MM.1S (cell line): Measurements from ENCODE around the gene SORBS2.

Experiments used
- DNase-seq: peaks from one replicate; pipeline ENCODE4 v3.0.0-alpha.2; 2015
- H2AFZ ChIP-seq: fragments of 300-600 bp; sonication (generic); 2 replicates; pipeline ENCODE4 v1.6.0; 2016; ENCODE audit warnings: antibody characterized with exemption, low read length
- H3F3A ChIP-seq: fragments of 300-600 bp; sonication (generic); 2 replicates; pipeline ENCODE4 v1.6.1; 2016; ENCODE audit warnings: mild to moderate bottlenecking, antibody characterized with exemption, low read length, moderate library complexity, mixed read lengths; ENCODE audit not compliant: insufficient read depth
- H3K27ac ChIP-seq: fragments of 300-600 bp; sonication (generic); 2 replicates; pipeline ENCODE4 v1.5.1; 2016; ENCODE audit warnings: mild to moderate bottlenecking, low read length
- H3K27me3 ChIP-seq: fragments of 300-600 bp; sonication (generic); replicated peaks from 2 replicates; pipeline ENCODE4 v1.6.0; 2016; ENCODE audit warnings: low read length; ENCODE audit not compliant: insufficient read depth
- H3K36me3 ChIP-seq: fragments of 300-600 bp; sonication (generic); replicated peaks from 2 replicates; pipeline ENCODE4 v1.6.1; 2016; ENCODE audit warnings: mild to moderate bottlenecking, low read length, mixed read lengths; ENCODE audit not compliant: insufficient read depth
- H3K4me1 ChIP-seq: fragments of 300-600 bp; sonication (generic); 2 replicates; pipeline ENCODE4 v1.6.1; 2016; ENCODE audit warnings: low read length, mixed read lengths
- H3K4me2 ChIP-seq: fragments of 300-600 bp; sonication (generic); 2 replicates; pipeline ENCODE4 v1.6.0; 2016; ENCODE audit warnings: low read depth, low read length
- H3K4me3 ChIP-seq: fragments of 300-600 bp; sonication (generic); 2 replicates; pipeline ENCODE4 v1.5.1; 2016; ENCODE audit warnings: low read length, mixed read lengths
- H3K79me2 ChIP-seq: fragments of 300-600 bp; sonication (generic); 2 replicates; pipeline ENCODE4 v1.6.1; 2016; ENCODE audit warnings: mixed run types, low read length, mixed read lengths
- H3K9ac ChIP-seq: fragments of 300-600 bp; sonication (generic); 2 replicates; pipeline ENCODE4 v1.6.1; 2016; ENCODE audit warnings: low read length, mixed read lengths
- H3K9me2 ChIP-seq: fragments of 300-600 bp; sonication (generic); replicated peaks from 2 replicates; pipeline ENCODE4 v1.6.1; 2016; ENCODE audit warnings: mild to moderate bottlenecking, low read length, mixed read lengths; ENCODE audit not compliant: insufficient read depth
- H3K9me3 ChIP-seq: fragments of 300-600 bp; sonication (generic); replicated peaks from 2 replicates; pipeline ENCODE4 v1.6.1; 2016; ENCODE audit warnings: mild to moderate bottlenecking, low read length, mixed read lengths; ENCODE audit not compliant: insufficient read depth
- H4K20me1 ChIP-seq: fragments of 300-600 bp; sonication (generic); 2 replicates; pipeline ENCODE4 v1.6.1; 2016; ENCODE audit warnings: mild to moderate bottlenecking, low read length, moderate library complexity, mixed read lengths; ENCODE audit not compliant: insufficient read depth
- EZH2 ChIP-seq: fragments of 300-600 bp; sonication (generic); optimal IDR thresholded peaks from 2 replicates; pipeline ENCODE3; 2017; ENCODE audit warnings: low read depth, mild to moderate bottlenecking, antibody characterized with exemption, low read length, mixed read lengths
- EZH2phosphoT487 ChIP-seq: fragments of 300-600 bp; sonication (generic); IDR thresholded peaks from 2 replicates; pipeline ENCODE4 v1.6.1; 2018; ENCODE audit warnings: antibody characterized with exemption, low read length
- TF ChIP-seq, protein P1 (sequence below): fragments of 300-600 bp; sonication (generic); IDR thresholded peaks from 2 replicates; pipeline ENCODE4 v1.5.1; 2016; ENCODE audit warnings: antibody characterized with exemption, low read length, mixed read lengths

SORBS2 gene

DNA sequence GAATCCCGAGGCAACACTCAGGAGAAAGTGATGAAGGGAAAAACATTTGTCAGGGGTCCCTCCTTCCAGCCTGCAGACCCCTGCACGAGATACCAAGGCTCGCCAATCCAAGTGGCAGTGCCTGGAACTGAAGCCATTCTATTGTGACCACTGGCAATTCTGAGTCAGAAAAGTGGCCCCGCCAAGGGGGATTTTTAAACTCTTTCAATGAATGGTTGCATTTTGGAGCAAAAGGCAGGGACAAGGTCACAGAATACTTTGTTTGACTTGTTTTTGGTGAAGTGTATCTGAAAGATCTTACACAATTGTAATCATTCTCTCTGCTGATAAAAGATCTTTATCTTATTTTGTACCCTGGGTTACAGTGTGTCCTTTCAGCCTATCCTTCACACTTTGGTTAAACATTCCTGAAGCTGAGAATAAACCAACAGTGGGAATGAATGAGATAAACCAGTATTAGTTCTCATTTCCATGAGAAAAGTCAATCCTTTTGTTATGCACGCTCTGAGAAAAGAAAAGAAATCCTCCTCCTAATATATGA lies 160.8 kb downstream of the SORBS2 start:
- Histone ChIP-seq H2AFZ (no peak overlapping the region), H3K27ac (no peak overlapping the region), H3F3A (no peaks in the 10 kb centered on the region), H3K9me2 (no peaks in the 10 kb centered on the region), H3K9me3 (no peaks in the 10 kb centered on the region), H3K27me3 (no peaks in the 10 kb centered on the region), H3K9ac (no peak overlapping the region), H3K4me2 (no peak overlapping the region), H3K4me1 (no peaks in the 10 kb centered on the region), H3K79me2 (no peaks in the 10 kb centered on the region), H3K36me3 (no peaks in the 10 kb centered on the region), H4K20me1 (no peaks in the 10 kb centered on the region), H3K4me3 (no peak overlapping the region)
- DNase-seq, result no peak
- no peak for TF ChIP-seq EZH2phosphoT487
- no peak for TF ChIP-seq EZH2
- TF ChIP-seq, protein P1, sequence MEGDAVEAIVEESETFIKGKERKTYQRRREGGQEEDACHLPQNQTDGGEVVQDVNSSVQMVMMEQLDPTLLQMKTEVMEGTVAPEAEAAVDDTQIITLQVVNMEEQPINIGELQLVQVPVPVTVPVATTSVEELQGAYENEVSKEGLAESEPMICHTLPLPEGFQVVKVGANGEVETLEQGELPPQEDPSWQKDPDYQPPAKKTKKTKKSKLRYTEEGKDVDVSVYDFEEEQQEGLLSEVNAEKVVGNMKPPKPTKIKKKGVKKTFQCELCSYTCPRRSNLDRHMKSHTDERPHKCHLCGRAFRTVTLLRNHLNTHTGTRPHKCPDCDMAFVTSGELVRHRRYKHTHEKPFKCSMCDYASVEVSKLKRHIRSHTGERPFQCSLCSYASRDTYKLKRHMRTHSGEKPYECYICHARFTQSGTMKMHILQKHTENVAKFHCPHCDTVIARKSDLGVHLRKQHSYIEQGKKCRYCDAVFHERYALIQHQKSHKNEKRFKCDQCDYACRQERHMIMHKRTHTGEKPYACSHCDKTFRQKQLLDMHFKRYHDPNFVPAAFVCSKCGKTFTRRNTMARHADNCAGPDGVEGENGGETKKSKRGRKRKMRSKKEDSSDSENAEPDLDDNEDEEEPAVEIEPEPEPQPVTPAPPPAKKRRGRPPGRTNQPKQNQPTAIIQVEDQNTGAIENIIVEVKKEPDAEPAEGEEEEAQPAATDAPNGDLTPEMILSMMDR, result no peak

DNA sequence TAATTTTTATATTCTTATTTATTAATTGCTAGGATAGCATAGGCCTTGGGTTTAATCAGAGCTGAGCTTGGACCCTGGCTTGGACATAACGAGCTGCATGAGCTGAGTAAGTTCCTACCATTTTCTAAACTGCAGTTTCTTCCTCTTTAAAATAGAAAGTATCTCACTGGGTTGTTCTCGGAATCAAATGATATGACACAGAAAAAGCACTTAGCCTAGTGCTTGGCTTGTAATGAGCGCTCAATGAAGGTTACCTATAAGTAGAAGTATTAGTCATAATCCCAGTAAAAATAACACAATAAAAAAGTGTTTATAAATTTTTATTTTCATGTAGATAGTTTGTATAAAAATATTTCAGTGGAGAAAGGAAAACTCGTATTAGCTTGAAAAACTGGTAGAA lies 163.4 kb downstream of the SORBS2 start:
- H3K4me1 ChIP-seq, result no peaks in the 10 kb centered on the region
- no peak for DNase-seq
- H3K4me2 ChIP-seq, result no peak overlapping the region
- H3K9ac ChIP-seq, result no peak overlapping the region
- H3K9me2 ChIP-seq, result no peaks in the 10 kb centered on the region
- H3K79me2 ChIP-seq, result no peaks in the 10 kb centered on the region
- no peaks in the 10 kb centered on the region for H4K20me1 ChIP-seq
- no peaks in the 10 kb centered on the region for H3K36me3 ChIP-seq
- no peak overlapping the region for H3K4me3 ChIP-seq
- TF ChIP-seq, protein P1, result no peak
- TF ChIP-seq EZH2phosphoT487 (no peak), EZH2 (no peak)
- no peak overlapping the region for H2AFZ ChIP-seq
- H3K27ac ChIP-seq, result no peak overlapping the region
- no peaks in the 10 kb centered on the region for H3K9me3 ChIP-seq
- no peaks in the 10 kb centered on the region for H3K27me3 ChIP-seq
- no peaks in the 10 kb centered on the region for H3F3A ChIP-seq

DNA sequence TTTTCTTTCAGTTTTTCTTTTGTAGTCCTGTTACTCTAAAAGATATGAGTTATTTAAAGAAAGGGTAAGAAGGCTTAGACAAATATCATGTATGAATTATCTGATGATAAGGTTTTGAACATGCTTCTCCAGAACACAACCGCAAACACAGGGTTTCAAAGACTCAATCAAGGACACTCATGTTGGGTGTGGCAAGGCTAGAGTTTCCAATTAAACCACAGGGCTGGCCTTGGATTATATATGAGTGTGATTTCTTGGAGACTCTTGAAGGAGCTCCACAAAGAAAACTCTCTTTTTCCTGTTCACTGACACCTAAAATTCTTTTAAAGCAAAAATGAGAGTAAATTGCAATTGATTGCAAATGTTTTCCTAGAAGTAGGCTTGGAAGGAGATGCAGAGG lies 166.6 kb downstream of the SORBS2 start:
- H3K27ac ChIP-seq, result no peak overlapping the region
- H4K20me1 ChIP-seq, result no peaks in the 10 kb centered on the region
- H3K79me2 ChIP-seq, result no peaks in the 10 kb centered on the region
- H3K36me3 ChIP-seq, result no peaks in the 10 kb centered on the region
- H2AFZ ChIP-seq, result no peak overlapping the region
- no peak overlapping the region for H3K9ac ChIP-seq
- no peaks in the 10 kb centered on the region for H3K4me1 ChIP-seq
- no peaks in the 10 kb centered on the region for H3K27me3 ChIP-seq
- no peaks in the 10 kb centered on the region for H3F3A ChIP-seq
- no peaks in the 10 kb centered on the region for H3K9me3 ChIP-seq
- no peaks in the 10 kb centered on the region for H3K9me2 ChIP-seq
- TF ChIP-seq EZH2 (no peak), EZH2phosphoT487 (no peak)
- TF ChIP-seq, protein P1, result no peak
- no peak for DNase-seq
- H3K4me2 ChIP-seq, result no peak overlapping the region
- H3K4me3 ChIP-seq, result no peak overlapping the region
